IMR-90 (cell line): Measurements from ENCODE around the gene SNRNP40.

Experiments used
- BHLHE40 ChIP-seq: fragments of 150-350 bp; IDR thresholded peaks from 2 replicates; pipeline ENCODE4 v1.6.1; 2016; ENCODE audit warnings: mild to moderate bottlenecking, low read depth, low read length
- CEBPB ChIP-seq: IDR thresholded peaks from 2 replicates; pipeline ENCODE4 v1.6.1; 2012; ENCODE audit warnings: low read depth, low read length, improper control_type of control experiment
- CHD1 ChIP-seq: IDR thresholded peaks from 2 replicates; pipeline ENCODE4 v1.6.1; 2012; ENCODE audit warnings: low read depth, low read length, improper control_type of control experiment
- CTCF ChIP-seq: conservative IDR thresholded peaks from 2 replicates; pipeline ENCODE4 v1.5.1; 2012; ENCODE audit warnings: mild to moderate bottlenecking, low read depth, low read length, improper control_type of control experiment
- MAZ ChIP-seq: IDR thresholded peaks from 2 replicates; pipeline ENCODE4 v1.6.1; 2012; ENCODE audit warnings: low read depth, mild to moderate bottlenecking, low read length, improper control_type of control experiment, moderate library complexity, borderline replicate concordance
- POLR2A ChIP-seq: IDR thresholded peaks from 2 replicates; pipeline ENCODE4 v1.6.1; 2012; ENCODE audit warnings: mild to moderate bottlenecking, low read depth, low read length
- RAD21 ChIP-seq: IDR thresholded peaks from 2 replicates; pipeline ENCODE4 v1.6.1; 2012; ENCODE audit warnings: low read length, improper control_type of control experiment
- RCOR1 ChIP-seq: IDR thresholded peaks from 2 replicates; pipeline ENCODE4 v1.6.1; 2012; ENCODE audit warnings: mild to moderate bottlenecking, low read length, improper control_type of control experiment; ENCODE audit not compliant: insufficient replicate concordance
- RFX5 ChIP-seq: IDR thresholded peaks from 2 replicates; pipeline ENCODE4 v1.8.0; 2012; ENCODE audit warnings: low read depth, mild to moderate bottlenecking, low read length, moderate library complexity
- USF2 ChIP-seq: fragments of 150-350 bp; IDR thresholded peaks from 2 replicates; pipeline ENCODE4 v1.6.1; 2017; ENCODE audit warnings: mild to moderate bottlenecking, antibody characterized with exemption, low read length, low read depth

- TF ChIP-seq CTCF (no peak), RFX5 (no peak), USF2 (no peak), BHLHE40 (no peak), RCOR1 (no peak), POLR2A (no peak), MAZ (no peak), RAD21 (no peak), CEBPB (no peak), CHD1 (no peak)
Measured at GRCh38 chr1:31326461-31326860, 29.9 kb upstream of the SNRNP40 start.
